Stimulated activated CD4-positive, alpha-beta T cell treated with anti-CD3 and anti-CD28 coated beads, Interleukin-2, amount 100 ng/mL, for 24 hours (primary cell): ENCODE measurements around the gene BAZ2B.
"Not testable (repeated sequence)": the region's sequence is repeated elsewhere in the genome, so short reads cannot be mapped to it uniquely, and the experiment has no call there.

Experiments
- DNase-seq, 2 donors: peaks; one replicate each; pipeline ENCODE4 v3.0.0-alpha.2; 2020

BAZ2B gene

GRCh38 chr2:159399716-159400415 is 216.5 kb downstream of the BAZ2B start:
- DNase-seq = no peak

GRCh38 chr2:159396799-159397198 is 219.5 kb downstream of the BAZ2B start:
- DNase-seq = no peak

GRCh38 chr2:159382447-159383028 is 233.8 kb downstream of the BAZ2B start:
- DNase-seq = no peak

GRCh38 chr2:159381574-159381973 is 234.8 kb downstream of the BAZ2B start:
- no peak for DNase-seq

- DNase-seq = no peak
Observed at GRCh38 chr2:159380685-159381239, 235.6 kb downstream of the BAZ2B start.

GRCh38 chr2:159379181-159379580 is 237.2 kb downstream of the BAZ2B start:
- DNase-seq = no peak

GRCh38 chr2:159375241-159375640 is 241.1 kb downstream of the BAZ2B start:
- no peak for DNase-seq

GRCh38 chr2:159371506-159371905 is 244.8 kb downstream of the BAZ2B start:
- DNase-seq = no peak

GRCh38 chr2:159366538-159366937 is 249.8 kb downstream of the BAZ2B start:
- DNase-seq = no peak

- DNase-seq = no peak
Observed at GRCh38 chr2:159362816-159363251, 253.5 kb downstream of the BAZ2B start.

- DNase-seq = no peak
Observed at GRCh38 chr2:159362094-159362493, 254.3 kb downstream of the BAZ2B start.

- DNase-seq = not testable (repeated sequence)
Observed at GRCh38 chr2:159361603-159362002, 254.7 kb downstream of the BAZ2B start.

GRCh38 chr2:159356053-159356554 is 260.2 kb downstream of the BAZ2B start:
- DNase-seq = no peak

- no peak for DNase-seq
Observed at GRCh38 chr2:159351977-159352376, 264.4 kb downstream of the BAZ2B start.

GRCh38 chr2:159349674-159350299 is 266.6 kb downstream of the BAZ2B start:
- DNase-seq = no peak

GRCh38 chr2:159326569-159327255 is 289.6 kb downstream of the BAZ2B start:
- no peak for DNase-seq

GRCh38 chr2:159322419-159322818 is 293.9 kb downstream of the BAZ2B start:
- no peak for DNase-seq

GRCh38 chr2:159317392-159318088 is 298.8 kb downstream of the BAZ2B start:
- no peak for DNase-seq

GRCh38 chr2:159307942-159308341 is 308.4 kb downstream of the BAZ2B start:
- no peak for DNase-seq

GRCh38 chr2:159300586-159300985 is 315.8 kb downstream of the BAZ2B start:
- no peak for DNase-seq

GRCh38 chr2:159298967-159299366 is 317.4 kb downstream of the BAZ2B start:
- DNase-seq = no peak

GRCh38 chr2:159297042-159297707 is 319.2 kb downstream of the BAZ2B start:
- DNase-seq = no peak
